HG02759 (cell line): Measurements from ENCODE around the gene TMUB1.

Source experiments
- ATAC-seq: cut with Tn5 transposase; IDR thresholded peaks from one replicate; pipeline ENCODE4 v1.9.1; 2021; ENCODE audit warnings: mild to moderate bottlenecking, moderate library complexity; ENCODE audit not compliant: unreplicated experiment

The TMUB1 gene

GRCh38 chr7:151035026-151035717 lies 48.1 kb downstream of the TMUB1 start:
- no peak for ATAC-seq

- ATAC-seq: no peak
Observed at GRCh38 chr7:151034312-151035025, 48.8 kb downstream of the TMUB1 start.

GRCh38 chr7:151033864-151034249 lies 49.4 kb downstream of the TMUB1 start:
- ATAC-seq: no peak

- no peak for ATAC-seq
Observed at GRCh38 chr7:151032936-151033863, 50.1 kb downstream of the TMUB1 start.
